H1 (cell line): Measurements from ENCODE around the gene VWA5A. TPM values are rescaled to one million over a fixed set of nuclear protein-coding genes. Genes with fewer than 3 reads are reported as not detected.

ENCODE experiments used
- CTCF ChIA-PET: fragments of 300-600 bp; sonication (Branson Sonifier 250); formaldehyde crosslinking; loops from one replicate; lab custom pipeline; 2021; ENCODE audit not compliant: partially characterized antibody; lab: Charles Lee
- POLR2A ChIA-PET: fragments of 300-600 bp; sonication (Branson Sonifier 250); formaldehyde crosslinking; loops from one replicate; lab custom pipeline; 2021; ENCODE audit warnings: inconsistent platforms; ENCODE audit not compliant: partially characterized antibody; lab: Charles Lee
- DNase-seq, 2 experiments: peaks; one replicate each; pipeline versions ENCODE4 v3.0.0 to v3.0.0-alpha.2; 2010 to 2022; ENCODE audit warnings: low spot score in 2 of 2, low read depth in 1 of 2, mixed read lengths in 1 of 2
- FAIRE-seq: peaks from 2 replicates; lab custom pipeline; 2011; peaks lifted over from hg19 to GRCh38; lab: Jason Lieb, UNC
- H2AFZ ChIP-seq: 2 replicates; pipeline ENCODE4 v1.8.1; 2012; ENCODE audit warnings: low read length, inconsistent platforms
- H2AK5ac ChIP-seq: 2 replicates; pipeline ENCODE4 v1.6.1; 2013; ENCODE audit warnings: low read depth, low read length
- H2BK120ac ChIP-seq: replicated peaks from 2 replicates; pipeline ENCODE3; 2013; ENCODE audit warnings: low read depth, low read length, inconsistent platforms
- H2BK12ac ChIP-seq: 2 replicates; pipeline ENCODE4 v1.6.1; 2013; ENCODE audit warnings: low read depth, low read length
- H2BK15ac ChIP-seq: 2 replicates; pipeline ENCODE4 v1.6.1; 2013; ENCODE audit warnings: low read length
- H2BK20ac ChIP-seq: 2 replicates; pipeline ENCODE4 v1.6.1; 2013; ENCODE audit warnings: low read length
- H2BK5ac ChIP-seq: 2 replicates; pipeline ENCODE4 v1.6.1; 2013; ENCODE audit warnings: low read depth, low read length
- H3K14ac ChIP-seq: 2 replicates; pipeline ENCODE4 v1.6.1; 2013; ENCODE audit warnings: inconsistent platforms; ENCODE audit not compliant: insufficient read length
- H3K18ac ChIP-seq: 2 replicates; pipeline ENCODE4 v1.6.1; 2013; ENCODE audit warnings: low read length; ENCODE audit errors: extremely low read depth
- H3K23ac ChIP-seq: 2 replicates; pipeline ENCODE4 v1.6.1; 2013; ENCODE audit warnings: inconsistent platforms; ENCODE audit not compliant: insufficient read length
- H3K23me2 ChIP-seq: 2 replicates; pipeline ENCODE4 v1.6.1; 2013; ENCODE audit warnings: low read depth, low read length
- H3K27ac ChIP-seq: 2 replicates; pipeline ENCODE4 v1.6.1; 2011; ENCODE audit warnings: low read depth, low read length, inconsistent platforms
- H3K27me3 ChIP-seq, 4 experiments: replicated peaks in 1 of 4; 1 replicate in 1 of 4; 2 replicates in 3 of 4; pipeline versions ENCODE4 v1.6.1 to v1.8.1; 2011 to 2013; ENCODE audit warnings: low read length in 3 of 4, mild to moderate bottlenecking in 3 of 4, inconsistent platforms in 2 of 4, mixed read lengths in 2 of 4, moderate library complexity in 1 of 4; ENCODE audit not compliant: control insufficient read depth in 3 of 4, insufficient read depth in 3 of 4; ENCODE audit errors: extremely low read depth in 1 of 4
- H3K36me3 ChIP-seq, 4 experiments: 2 replicates each; pipeline versions ENCODE4 v1.6.1 to v1.8.1; 2011 to 2013; ENCODE audit warnings: mild to moderate bottlenecking in 4 of 4, low read length in 3 of 4, moderate library complexity in 2 of 4, control low read depth in 1 of 4, inconsistent platforms in 1 of 4; ENCODE audit not compliant: insufficient read depth in 4 of 4, control insufficient read depth in 2 of 4
- H3K4ac ChIP-seq: replicated peaks from 2 replicates; pipeline ENCODE3; 2013; ENCODE audit warnings: low read length, low read depth, mixed read lengths, inconsistent platforms; ENCODE audit not compliant: insufficient read length
- H3K4me1 ChIP-seq, 4 experiments: replicated peaks in 1 of 4; 1 replicate in 1 of 4; 2 replicates in 3 of 4; pipeline versions ENCODE4 v1.6.1 to v1.8.1; 2011 to 2013; ENCODE audit warnings: low read length in 3 of 4, inconsistent platforms in 2 of 4, mixed read lengths in 1 of 4; ENCODE audit not compliant: insufficient read depth in 4 of 4, control insufficient read depth in 3 of 4
- H3K4me2 ChIP-seq, 2 experiments: 2 replicates each; pipeline versions ENCODE4 v1.6.1 to v1.8.1; 2011 to 2013; ENCODE audit warnings: low read depth in 2 of 2, low read length in 2 of 2, control low read depth in 1 of 2, inconsistent platforms in 1 of 2, mild to moderate bottlenecking in 1 of 2; ENCODE audit not compliant: insufficient read depth in 1 of 2
- H3K4me3 ChIP-seq, 4 experiments: fragments of 200-600, 300-600 bp in 1 of 4; sonication (generic), shearing (Covaris generic), sonication (Bioruptor Twin) in 1 of 4; 2 replicates each; pipeline versions ENCODE4 v1.5.1 to v1.8.1; 2011 to 2016; ENCODE audit warnings: low read length in 4 of 4, low read depth in 3 of 4, control low read depth in 2 of 4, inconsistent platforms in 2 of 4, mild to moderate bottlenecking in 2 of 4, mixed read lengths in 1 of 4, moderate library complexity in 1 of 4; ENCODE audit not compliant: insufficient read depth in 2 of 4; ENCODE audit errors: extremely low read depth in 1 of 4
- H3K56ac ChIP-seq: replicated peaks from 2 replicates; pipeline ENCODE3; 2013; ENCODE audit warnings: low read depth, mild to moderate bottlenecking, mixed read lengths, low read length, inconsistent platforms; ENCODE audit not compliant: insufficient read length
- H3K79me1 ChIP-seq: 2 replicates; pipeline ENCODE4 v1.6.1; 2013; ENCODE audit warnings: low read depth, low read length, control low read depth
- H3K79me2 ChIP-seq, 2 experiments: 2 replicates each; pipeline versions ENCODE4 v1.6.1 to v1.8.1; 2012 to 2013; ENCODE audit warnings: low read length in 2 of 2, mild to moderate bottlenecking in 2 of 2, inconsistent platforms in 1 of 2; ENCODE audit not compliant: insufficient read depth in 2 of 2, control insufficient read depth in 1 of 2
- H3K9ac ChIP-seq, 4 experiments: replicated peaks in 1 of 4; 1 replicate in 1 of 4; 2 replicates in 3 of 4; pipeline versions ENCODE4 v1.6.1 to v1.8.1; 2011 to 2013; ENCODE audit warnings: low read depth in 3 of 4, low read length in 3 of 4, control low read depth in 2 of 4, mild to moderate bottlenecking in 2 of 4, moderate library complexity in 2 of 4, inconsistent platforms in 1 of 4; ENCODE audit errors: extremely low read depth in 1 of 4
- H3K9me3 ChIP-seq, 2 experiments: 2 replicates each; pipeline versions ENCODE4 v1.6.1 to v1.8.1; 2012 to 2013; ENCODE audit warnings: mild to moderate bottlenecking in 2 of 2, moderate library complexity in 2 of 2, control low read depth in 1 of 2, inconsistent platforms in 1 of 2, low read depth in 1 of 2, low read length in 1 of 2, mixed read lengths in 1 of 2; ENCODE audit not compliant: insufficient read depth in 2 of 2
- H4K20me1 ChIP-seq, 2 experiments: replicated peaks in 1 of 2; 2 replicates each; pipeline versions ENCODE3 to v1.8.1; 2011 to 2013; ENCODE audit warnings: inconsistent platforms in 2 of 2, low read length in 2 of 2, mild to moderate bottlenecking in 1 of 2; ENCODE audit not compliant: insufficient read depth in 2 of 2, control insufficient read depth in 1 of 2
- H4K5ac ChIP-seq: 2 replicates; pipeline ENCODE4 v1.6.1; 2013; ENCODE audit warnings: low read length, low read depth, mixed read lengths, inconsistent platforms; ENCODE audit not compliant: insufficient read length
- H4K8ac ChIP-seq: 2 replicates; pipeline ENCODE4 v1.8.0; 2013; ENCODE audit warnings: mild to moderate bottlenecking, moderate library complexity, low read length, inconsistent platforms; ENCODE audit not compliant: insufficient read depth; ENCODE audit errors: extremely low read depth
- H4K91ac ChIP-seq: replicated peaks from 2 replicates; pipeline ENCODE3; 2013; ENCODE audit warnings: low read length, mixed read lengths, inconsistent platforms; ENCODE audit not compliant: insufficient read length
- BACH1 ChIP-seq: IDR thresholded peaks from 2 replicates; pipeline ENCODE4 v1.6.1; 2012; ENCODE audit warnings: low read length, improper control_type of control experiment
- BRCA1 ChIP-seq: IDR thresholded peaks from 2 replicates; pipeline ENCODE4 v1.6.1; 2012; ENCODE audit warnings: low read depth, low read length, improper control_type of control experiment
- E2F6 ChIP-seq: IDR thresholded peaks from 2 replicates; pipeline ENCODE4 v1.6.1; 2012; ENCODE audit warnings: inconsistent platforms
- KDM4A ChIP-seq: IDR thresholded peaks from one replicate; pipeline ENCODE4 v1.7.1; 2012; ENCODE audit warnings: low read depth, mild to moderate bottlenecking, moderate library complexity, low read length, inconsistent platforms; ENCODE audit not compliant: severe bottlenecking
- NANOG ChIP-seq: IDR thresholded peaks from 2 replicates; pipeline ENCODE4 v1.6.1; 2011; ENCODE audit warnings: low read length, low read depth, mild to moderate bottlenecking, inconsistent platforms; ENCODE audit not compliant: insufficient read depth, poor library complexity, severe bottlenecking
- POU5F1 ChIP-seq: IDR thresholded peaks from 2 replicates; pipeline ENCODE4 v1.6.1; 2011; ENCODE audit warnings: low read depth, mild to moderate bottlenecking, low read length, moderate library complexity
- RAD21 ChIP-seq, 2 experiments: IDR thresholded peaks in 1 of 2; conservative IDR thresholded peaks in 1 of 2; 2 replicates each; pipeline ENCODE4 v1.6.1; 2011; ENCODE audit warnings: low read depth in 2 of 2, low read length in 2 of 2, improper control_type of control experiment in 1 of 2, inconsistent platforms in 1 of 2, mild to moderate bottlenecking in 1 of 2, moderate library complexity in 1 of 2
- SIN3A ChIP-seq, 2 experiments: IDR thresholded peaks in 1 of 2; conservative IDR thresholded peaks in 1 of 2; 2 replicates each; pipeline ENCODE4 v1.6.1; 2011 to 2012; ENCODE audit warnings: low read length in 2 of 2, improper control_type of control experiment in 1 of 2, low read depth in 1 of 2, mild to moderate bottlenecking in 1 of 2
- SP2 ChIP-seq: IDR thresholded peaks from 2 replicates; pipeline ENCODE4 v1.6.1; 2012; ENCODE audit warnings: mild to moderate bottlenecking, low read length, inconsistent platforms
- TAF7 ChIP-seq: optimal IDR thresholded peaks from 2 replicates; pipeline ENCODE3; 2011; ENCODE audit warnings: low read depth, mild to moderate bottlenecking, inconsistent platforms, low read length, moderate library complexity, borderline replicate concordance
- TBP ChIP-seq: IDR thresholded peaks from 2 replicates; pipeline ENCODE4 v1.6.1; 2011; ENCODE audit warnings: low read depth, low read length, improper control_type of control experiment
- TCF12 ChIP-seq: IDR thresholded peaks from 2 replicates; pipeline ENCODE4 v1.6.1; 2011; ENCODE audit warnings: low read depth, mild to moderate bottlenecking, low read length
- WGBS, 2 experiments: shearing (Covaris generic) in 1 of 2; methylation state at CpG; one replicate each; pipeline versions ENCODE4 v1.1.6 to v1.1.7; 2013 to 2015; ENCODE audit warnings: low lambda C conversion rate in 2 of 2, mixed read lengths in 2 of 2, inconsistent platforms in 1 of 2, low coverage in 1 of 2, missing lambda C conversion rate in 1 of 2; ENCODE audit not compliant: insufficient replicate concordance in 2 of 2, insufficient coverage in 1 of 2, insufficient read length in 1 of 2; ENCODE audit errors: extremely low coverage in 1 of 2, missing lambda C conversion rate in 1 of 2; 5-methylcytosine and 5-hydroxymethylcytosine counted together
- polyA plus RNA-seq, 7 experiments: library from polyadenylated mRNA; depleted of rRNA in 3 of 7; stranded (reverse) in 5 of 7; unstranded in 2 of 7; fragments of >200 nt in 5 of 7; fragments of 200-250 nt in 2 of 7; gene quantifications; 1 replicate in 5 of 7; 2 replicates in 1 of 7; 4 replicates in 1 of 7; pipeline versions ENCODE4 v1.2.1 to v1.2.3, GENCODE V29; 2011 to 2013; ENCODE audit warnings: missing spikeins in 2 of 7, mixed read lengths in 2 of 7
- total RNA-seq: library from RNA; stranded (reverse); fragmentation: NEBNext Ultra II Directional; extraction: Animal tissue kit (Norgen Biotek cat#: 25700); gene quantifications from 2 replicates; pipeline ENCODE4 v1.2.1, GENCODE V29; 2021

VWA5A gene
- total and polyA plus RNA-seq, 2 of the 8 experiments (the other 6 are each of a cell fraction or from before 2014, with no cell fraction given): 12.5 to 20.4 TPM

GRCh38 chr11:124085997-124086846 lies 29.0 kb upstream of the VWA5A start:
- no peak for DNase-seq
- no peak for TF ChIP-seq BACH1
- TF ChIP-seq BRCA1: no peak
- no peak for TF ChIP-seq SIN3A (conservative IDR thresholded peaks at IDR 0.05 in 1 of 2, IDR thresholded peaks at IDR 0.05 in 1 of 2; ENCODE audit: low read depth in 1 of 2, low read length in 2 of 2)
- TF ChIP-seq NANOG: no peak
- TF ChIP-seq TCF12: no peak
- TF ChIP-seq E2F6: no peak
- TF ChIP-seq TBP: no peak
- no peak for TF ChIP-seq RAD21 (IDR thresholded peaks at IDR 0.05 in 1 of 2, conservative IDR thresholded peaks at IDR 0.05 in 1 of 2; ENCODE audit: low read depth in 2 of 2, low read length in 2 of 2)
- TF ChIP-seq POU5F1: no peak
- TF ChIP-seq TAF7: no peak
- TF ChIP-seq KDM4A: no peak
- no peak for TF ChIP-seq SP2

More at GRCh38 chr11:124085997-124086846, 29.0 kb upstream of the VWA5A start:
- no peak overlapping the region for H2BK5ac ChIP-seq
- no peak overlapping the region for H2AK5ac ChIP-seq
- H3K23ac ChIP-seq: no peak overlapping the region
- no peak overlapping the region for H3K14ac ChIP-seq
- H3K79me2 ChIP-seq: no peaks in the 10 kb centered on the region
- no peak overlapping the region for H2BK120ac ChIP-seq
- POLR2A ChIA-PET: no interaction called here
- H3K23me2 ChIP-seq: no peaks in the 10 kb centered on the region; the same call in 1 of the 2 replicates
- no peak overlapping the region for H3K4ac ChIP-seq
- no peaks in the 10 kb centered on the region for H3K27me3 ChIP-seq
- no peak overlapping the region for H2BK15ac ChIP-seq
- H2AFZ ChIP-seq: no peak overlapping the region
- no peak overlapping the region for H3K4me2 ChIP-seq
- H3K36me3 ChIP-seq: no peaks in the 10 kb centered on the region
- no peaks in the 10 kb centered on the region for H3K79me1 ChIP-seq
- H3K9me3 ChIP-seq: no peaks in the 10 kb centered on the region
- no peak overlapping the region for H4K8ac ChIP-seq
- no peak overlapping the region for H2BK12ac ChIP-seq
- H3K4me1 ChIP-seq: no peaks in the 10 kb centered on the region
- no peak overlapping the region for H3K18ac ChIP-seq
- no peak overlapping the region for H2BK20ac ChIP-seq
- no peak overlapping the region for H4K5ac ChIP-seq
- no peak overlapping the region for H3K27ac ChIP-seq
- FAIRE-seq: no peak
- no peak overlapping the region for H3K56ac ChIP-seq
- H3K9ac ChIP-seq: no peak overlapping the region
- CTCF ChIA-PET: no interaction called here
- no peaks in the 10 kb centered on the region for H4K20me1 ChIP-seq
- WGBS, 2 experiments: 78% methylated on average over 10 of the region's 10 CpGs; no CpG with 5 or more reads in 1 of the 2 experiments
- no peak overlapping the region for H3K4me3 ChIP-seq
- H4K91ac ChIP-seq: no peak overlapping the region
